ENCODE results near the gene BMERB1.
"Not testable (repeated sequence)": the region's sequence is repeated elsewhere in the genome, so short reads cannot be mapped to it uniquely, and the experiment has no call there.

The BMERB1 gene

DNA sequence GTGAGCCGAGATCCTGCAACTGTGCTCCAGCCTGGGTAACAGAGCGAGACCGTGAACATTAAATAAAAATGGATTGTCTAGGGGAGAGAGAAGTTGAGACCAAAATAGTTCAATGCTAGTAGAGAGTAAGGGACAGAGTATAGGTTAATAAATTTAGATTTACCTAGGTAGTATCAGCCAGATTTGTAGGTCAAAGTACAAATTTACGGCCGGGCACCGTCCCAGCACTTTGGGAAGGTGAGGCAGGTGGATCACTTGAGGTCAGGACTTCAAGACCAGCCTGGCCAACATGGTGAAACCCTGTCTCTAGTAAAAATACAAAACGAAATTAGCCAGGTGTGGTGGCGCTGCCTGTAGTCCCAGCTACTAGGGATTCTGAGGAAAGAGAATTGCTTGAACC lies 12.2 kb upstream of the BMERB1 start:
- DNase-seq (ENCODE audit: extremely low read depth in 1 of 2, low read depth in 1 of 2) = no peak

DNA sequence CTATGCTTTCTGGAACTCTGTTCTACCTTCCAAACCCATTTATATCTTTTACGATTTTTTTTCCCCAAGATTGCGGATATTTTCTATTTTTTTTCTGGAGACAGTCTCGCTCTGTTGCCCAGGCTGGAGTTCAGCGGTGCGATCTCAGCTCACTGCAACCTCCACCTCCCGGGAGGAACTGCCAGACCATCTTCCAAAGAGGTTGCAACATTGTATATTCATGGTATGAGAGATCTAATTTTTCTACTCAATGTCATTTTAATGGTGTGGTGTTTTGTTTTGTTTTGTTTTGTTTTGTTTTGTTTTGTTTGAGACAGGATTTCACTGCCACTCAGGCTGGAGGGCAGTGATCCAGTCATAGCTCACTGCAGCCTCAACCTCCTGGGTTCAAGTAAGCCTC lies 8.5 kb upstream of the BMERB1 start:
- DNase-seq (ENCODE audit: extremely low read depth in 1 of 2, low read depth in 1 of 2) = no peak

- DNase-seq (ENCODE audit: extremely low read depth in 1 of 2, low read depth in 1 of 2) = no peak
Observed at GRCh38 chr16:15426796-15427195, 7.6 kb upstream of the BMERB1 start.

DNA sequence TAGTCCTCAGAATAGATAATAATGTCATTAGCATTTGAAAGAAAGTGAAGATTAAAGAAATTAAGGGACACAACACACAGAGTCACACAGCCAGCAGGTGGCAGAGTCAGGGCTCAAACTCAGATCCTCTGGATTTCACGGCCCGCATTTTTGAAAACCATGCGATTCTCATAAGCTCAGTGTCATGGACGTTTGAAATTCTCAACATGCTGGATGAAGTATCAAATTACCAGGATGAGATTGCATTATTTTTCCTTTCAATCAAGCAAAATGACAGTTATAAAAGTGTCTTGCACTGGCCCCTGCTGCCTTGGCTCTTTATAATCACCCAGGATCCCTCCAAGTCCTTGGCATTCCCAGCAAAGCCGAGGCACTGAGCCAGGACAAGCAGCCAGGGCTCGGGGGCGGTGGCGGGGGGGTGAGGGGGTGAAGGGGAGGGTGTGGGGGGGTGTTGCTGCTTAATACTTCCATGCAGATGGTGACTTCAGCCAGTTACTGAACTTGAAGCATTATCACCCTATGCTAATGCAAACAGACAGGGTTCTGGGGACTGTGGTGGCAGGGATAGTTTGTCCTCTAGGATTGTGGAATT lies 6.6 kb upstream of the BMERB1 start:
- peak in 1 of 2 donors; percentile 27 for DNase-seq (ENCODE audit: extremely low read depth in 1 of 2, low read depth in 1 of 2)

DNA sequence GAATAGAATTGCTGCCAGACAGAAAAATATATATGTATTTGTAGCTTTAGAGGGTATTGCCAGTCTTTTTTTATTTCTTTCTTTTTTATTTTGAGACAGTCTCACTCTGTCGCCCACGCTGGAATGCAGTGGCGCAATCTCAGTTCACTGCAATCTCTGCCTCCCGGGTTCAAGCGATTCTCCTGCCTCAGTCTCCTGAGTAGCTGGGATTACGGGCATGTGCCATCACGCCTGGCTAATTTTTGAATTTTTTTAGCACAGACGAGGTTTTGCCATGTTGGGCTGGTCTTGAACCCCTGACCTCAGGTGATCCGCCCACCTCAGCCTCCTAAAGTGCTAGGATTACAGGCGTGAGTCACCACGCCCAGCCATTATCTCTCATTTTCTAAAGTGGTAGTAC lies 3.5 kb upstream of the BMERB1 start:
- not testable (repeated sequence) for DNase-seq (ENCODE audit: extremely low read depth in 1 of 2, low read depth in 1 of 2)

GRCh38 chr16:15434079-15434424 lies 336 bp upstream of the BMERB1 start:
- no peak for DNase-seq (ENCODE audit: extremely low read depth in 1 of 2, low read depth in 1 of 2)

- DNase-seq (ENCODE audit: extremely low read depth in 1 of 2, low read depth in 1 of 2) = no peak
Observed at GRCh38 chr16:15435216-15435864, 952 bp downstream of the BMERB1 start.

- no peak for DNase-seq (ENCODE audit: extremely low read depth in 1 of 2, low read depth in 1 of 2)
Observed at GRCh38 chr16:15439102-15439501, 4.7 kb downstream of the BMERB1 start.

DNA sequence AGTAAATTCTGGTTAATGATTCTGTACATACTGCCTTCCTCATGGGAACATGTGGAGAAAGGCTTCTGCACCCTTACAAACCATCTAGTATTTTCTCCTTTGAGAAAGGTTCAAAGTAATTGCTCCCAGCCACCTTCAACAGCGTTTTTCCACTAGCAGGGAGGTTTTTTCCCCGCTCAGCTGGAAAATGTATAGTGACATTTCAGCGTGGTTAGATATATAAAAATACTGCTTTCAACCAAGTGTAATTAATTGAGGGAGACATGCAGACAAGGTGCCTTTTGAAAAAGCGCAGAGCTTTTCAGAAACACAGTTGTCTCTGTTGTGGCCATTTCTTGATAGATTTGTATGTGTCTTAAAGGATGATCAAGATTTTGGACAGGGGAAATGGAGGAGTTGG lies 5.1 kb downstream of the BMERB1 start:
- no peak for DNase-seq (ENCODE audit: extremely low read depth in 1 of 2, low read depth in 1 of 2)

DNA sequence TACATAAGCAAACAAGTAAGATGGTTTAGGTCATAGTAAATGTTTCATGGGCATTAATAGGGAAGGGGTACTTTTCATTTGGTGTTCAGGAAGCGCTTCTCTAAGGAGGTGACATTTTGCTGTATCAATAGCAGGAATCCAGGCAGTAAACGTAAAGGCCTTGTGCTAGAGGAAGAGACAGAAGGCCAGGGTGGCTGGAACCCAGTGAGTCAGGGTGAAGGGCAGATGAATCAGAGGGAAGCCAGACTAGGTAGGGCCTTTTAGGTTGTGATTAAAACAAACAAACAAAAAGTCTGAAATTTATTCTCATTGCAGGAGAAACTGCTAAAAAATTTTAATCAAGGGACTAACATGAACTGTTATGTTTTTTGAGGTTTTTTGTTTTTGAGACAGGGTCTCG lies 6.5 kb downstream of the BMERB1 start:
- no peak for DNase-seq (ENCODE audit: extremely low read depth in 1 of 2, low read depth in 1 of 2)

DNA sequence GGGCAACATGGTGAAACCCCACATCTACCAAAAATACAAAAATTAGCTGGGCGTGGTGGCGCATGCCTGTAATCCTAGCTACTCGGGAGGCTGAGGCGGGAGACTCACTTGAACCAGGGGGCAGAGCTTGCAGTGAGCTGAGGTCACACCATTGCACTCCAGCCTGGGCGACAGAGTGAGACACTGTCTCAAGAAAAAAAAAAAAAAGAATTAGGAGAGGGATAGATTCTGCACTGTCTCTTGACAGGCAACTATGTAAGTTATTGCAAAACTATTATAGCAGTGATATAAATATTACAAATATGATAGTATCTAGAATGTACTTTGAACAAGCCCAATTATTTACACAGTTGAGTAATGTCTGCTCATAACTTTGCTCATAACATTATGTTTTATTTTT lies 7.8 kb downstream of the BMERB1 start:
- DNase-seq (ENCODE audit: extremely low read depth in 1 of 2, low read depth in 1 of 2) = not testable (repeated sequence)

GRCh38 chr16:15443753-15444152 lies 9.4 kb downstream of the BMERB1 start:
- no peak for DNase-seq (ENCODE audit: extremely low read depth in 1 of 2, low read depth in 1 of 2)

- no peak for DNase-seq (ENCODE audit: extremely low read depth in 1 of 2, low read depth in 1 of 2)
Observed at GRCh38 chr16:15444264-15444663, 9.9 kb downstream of the BMERB1 start.

DNA sequence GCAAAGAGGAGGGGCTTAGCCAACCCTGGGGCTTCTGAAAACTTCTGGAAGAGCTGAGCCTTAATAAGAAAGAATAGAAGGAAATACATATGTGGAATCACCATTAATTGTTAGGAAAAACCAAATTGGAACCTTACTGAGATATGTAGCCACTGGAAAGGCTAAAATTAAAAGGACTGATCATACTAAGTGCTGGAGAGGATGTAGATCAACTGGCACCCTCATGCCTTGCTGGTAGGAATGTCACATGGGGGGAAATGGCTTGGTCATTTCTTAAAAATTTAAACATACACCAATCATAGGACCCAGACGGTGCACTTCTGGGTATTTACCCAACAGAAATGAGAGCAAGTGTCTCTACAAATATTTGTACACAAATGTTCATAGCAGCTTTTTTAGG lies 11.1 kb downstream of the BMERB1 start:
- DNase-seq (ENCODE audit: extremely low read depth in 1 of 2, low read depth in 1 of 2) = no peak

- no peak for DNase-seq (ENCODE audit: extremely low read depth in 1 of 2, low read depth in 1 of 2)
Observed at GRCh38 chr16:15446901-15447300, 12.5 kb downstream of the BMERB1 start.

DNA sequence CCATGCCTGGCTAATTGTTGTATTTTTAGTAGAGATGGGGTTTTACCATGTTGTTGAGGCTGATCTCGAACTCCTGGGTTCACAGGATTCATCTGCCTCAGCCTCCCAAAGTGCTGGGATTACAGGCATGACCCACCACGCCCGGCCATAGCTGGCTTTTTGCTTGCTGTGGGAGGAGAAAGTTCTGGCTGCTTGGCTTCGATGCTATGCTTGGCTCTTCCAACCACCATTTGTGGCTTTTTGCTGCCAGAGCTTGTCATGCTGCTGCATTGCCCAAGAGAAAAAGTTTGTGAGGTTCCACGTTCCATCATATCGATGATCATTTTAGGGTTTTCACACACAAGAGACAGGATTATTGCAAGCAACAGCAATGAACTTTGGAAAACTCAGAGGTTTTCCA lies 16.2 kb downstream of the BMERB1 start:
- no peak for DNase-seq (ENCODE audit: extremely low read depth in 1 of 2, low read depth in 1 of 2)

- no peak for DNase-seq (ENCODE audit: extremely low read depth in 1 of 2, low read depth in 1 of 2)
Observed at GRCh38 chr16:15451098-15451731, 16.8 kb downstream of the BMERB1 start.

GRCh38 chr16:15452246-15452855 lies 18.0 kb downstream of the BMERB1 start:
- DNase-seq (ENCODE audit: extremely low read depth in 1 of 2, low read depth in 1 of 2) = no peak

DNA sequence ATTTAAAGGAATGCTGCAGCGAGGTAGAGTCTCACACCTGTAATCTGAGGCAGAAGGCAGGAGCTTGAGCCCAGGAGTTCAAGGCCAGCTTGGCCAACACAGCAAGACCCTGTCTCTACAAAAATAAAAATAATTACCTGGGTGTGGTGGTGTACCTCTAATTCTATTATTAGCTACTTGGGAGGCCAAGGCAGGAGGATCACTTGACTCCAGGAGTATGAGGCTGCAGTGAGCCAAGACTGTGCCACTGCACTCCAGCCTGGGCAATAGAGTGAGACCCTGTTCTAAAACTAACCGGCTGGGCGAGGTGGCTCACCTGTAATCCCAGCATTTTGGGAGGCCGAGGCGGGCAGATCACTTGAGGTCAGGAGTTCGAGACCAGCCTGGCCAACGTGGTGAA lies 18.9 kb downstream of the BMERB1 start:
- not testable (repeated sequence) for DNase-seq (ENCODE audit: extremely low read depth in 1 of 2, low read depth in 1 of 2)

GRCh38 chr16:15454933-15455332 lies 20.5 kb downstream of the BMERB1 start:
- not testable (repeated sequence) for DNase-seq (ENCODE audit: extremely low read depth in 1 of 2, low read depth in 1 of 2)

GRCh38 chr16:15457400-15457799 lies 23.0 kb downstream of the BMERB1 start:
- DNase-seq (ENCODE audit: extremely low read depth in 1 of 2, low read depth in 1 of 2) = no peak

DNA sequence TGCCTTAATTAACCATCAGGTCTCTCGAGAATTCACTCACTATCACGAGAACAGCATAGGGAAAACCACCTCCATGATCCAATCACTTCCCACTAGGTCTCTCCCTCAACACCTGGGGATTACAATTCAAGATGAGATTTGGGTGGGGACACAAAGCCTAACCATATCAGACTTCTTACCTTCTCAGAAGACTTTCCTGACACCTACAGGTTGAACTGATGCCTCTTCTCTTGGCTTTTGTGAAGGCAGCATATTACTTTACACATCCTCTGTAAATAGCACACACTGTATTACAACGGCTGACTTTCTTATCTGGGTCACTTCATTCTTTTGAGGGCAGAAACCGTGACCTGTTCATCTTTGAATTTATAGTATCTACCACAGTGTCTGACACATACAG lies 23.6 kb downstream of the BMERB1 start:
- DNase-seq (ENCODE audit: extremely low read depth in 1 of 2, low read depth in 1 of 2) = no peak
